GM21515 (cell line): Measurements from ENCODE around the gene PDE4D.

Experiments
- ATAC-seq: cut with Tn5 transposase; IDR thresholded peaks from one replicate; pipeline ENCODE4 v1.9.1; 2021; ENCODE audit not compliant: unreplicated experiment

The PDE4D gene

DNA sequence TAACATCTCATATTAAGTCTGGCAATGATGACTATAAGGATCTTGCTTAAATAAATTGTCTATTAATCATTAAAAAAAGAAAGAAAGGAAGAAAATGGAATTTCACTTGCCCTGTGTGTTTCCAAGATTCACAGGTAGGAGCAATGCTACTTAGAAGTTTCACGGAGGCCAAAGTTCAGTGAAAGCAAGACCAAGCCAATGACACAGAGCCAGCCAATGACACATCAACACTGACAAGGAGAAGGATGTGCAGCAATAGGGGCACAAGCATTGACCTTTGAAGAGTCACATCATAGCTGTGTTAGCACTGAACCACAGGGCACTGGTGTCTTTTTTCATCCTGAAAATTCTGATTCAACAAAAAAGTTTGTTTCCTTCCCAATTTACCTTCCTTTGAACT lies 364.3 kb downstream of the PDE4D start:
- ATAC-seq, result no peak

DNA sequence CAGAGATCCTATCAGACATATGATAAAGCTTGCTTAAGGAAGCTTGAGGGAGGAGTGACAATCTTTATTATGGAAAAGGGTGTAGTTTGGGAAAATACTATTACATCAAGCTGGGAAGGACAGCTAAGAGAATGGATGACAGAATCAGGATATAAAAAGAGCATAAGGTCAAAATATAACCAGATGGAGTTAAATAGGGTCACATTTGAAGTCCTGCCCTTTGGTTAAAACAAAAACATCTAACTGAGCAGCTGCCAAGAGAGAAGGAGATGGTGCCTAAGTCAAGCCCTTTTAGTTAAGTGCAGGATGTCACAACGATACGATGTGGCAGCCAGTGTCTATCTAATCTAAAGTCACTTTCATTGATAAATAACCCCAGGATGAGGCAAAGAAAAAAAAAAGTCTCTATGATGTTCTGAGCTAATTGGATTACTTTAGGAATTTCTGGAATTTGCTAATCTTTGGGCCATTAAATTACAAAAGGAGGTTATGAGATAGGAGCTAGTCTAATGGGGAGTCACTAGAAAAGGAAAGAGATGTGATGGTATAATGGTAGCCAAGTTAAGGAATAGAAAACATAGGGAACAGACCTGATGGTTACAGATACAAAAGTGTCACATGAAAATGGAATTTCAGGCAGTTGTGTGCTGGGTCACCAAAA lies 365.2 kb downstream of the PDE4D start:
- no peak for ATAC-seq

DNA sequence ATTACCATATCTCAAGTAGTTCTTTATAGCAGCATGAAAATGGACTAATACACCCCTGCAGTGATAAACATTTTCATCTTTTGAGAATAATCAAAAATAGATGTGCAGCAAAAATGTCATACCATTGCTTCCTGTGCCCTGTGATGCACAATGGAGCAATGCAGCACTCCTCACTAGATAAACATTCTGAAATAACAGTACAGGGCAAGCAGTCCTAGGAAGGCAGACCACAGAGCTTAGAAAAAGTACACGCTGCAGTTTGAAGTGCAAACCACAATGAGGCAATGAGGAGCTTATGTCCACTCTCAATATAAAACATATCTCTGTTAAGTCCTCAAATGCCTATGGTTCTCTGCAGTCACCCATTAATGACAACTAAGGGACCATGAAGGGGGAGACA lies 367.6 kb downstream of the PDE4D start:
- ATAC-seq, result no peak

DNA sequence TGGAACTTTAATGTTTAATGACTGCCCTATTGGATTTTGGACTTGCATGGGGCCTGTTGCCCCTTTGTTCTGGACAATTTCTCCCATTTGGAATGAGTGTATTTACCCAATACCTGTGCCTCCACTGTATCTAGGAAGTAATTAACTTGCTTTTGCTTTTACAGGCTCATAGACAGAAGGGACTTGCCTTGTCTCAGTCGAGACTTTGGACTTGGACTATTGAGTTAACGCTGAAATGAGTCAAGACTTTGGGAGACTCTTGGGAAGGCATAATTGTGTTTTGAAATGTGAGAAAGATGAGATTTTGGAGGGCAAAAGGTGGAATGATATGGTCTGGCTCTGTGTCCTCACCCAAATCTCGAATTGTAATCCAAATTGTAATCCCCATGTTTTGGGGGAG lies 368.2 kb downstream of the PDE4D start:
- no peak for ATAC-seq

DNA sequence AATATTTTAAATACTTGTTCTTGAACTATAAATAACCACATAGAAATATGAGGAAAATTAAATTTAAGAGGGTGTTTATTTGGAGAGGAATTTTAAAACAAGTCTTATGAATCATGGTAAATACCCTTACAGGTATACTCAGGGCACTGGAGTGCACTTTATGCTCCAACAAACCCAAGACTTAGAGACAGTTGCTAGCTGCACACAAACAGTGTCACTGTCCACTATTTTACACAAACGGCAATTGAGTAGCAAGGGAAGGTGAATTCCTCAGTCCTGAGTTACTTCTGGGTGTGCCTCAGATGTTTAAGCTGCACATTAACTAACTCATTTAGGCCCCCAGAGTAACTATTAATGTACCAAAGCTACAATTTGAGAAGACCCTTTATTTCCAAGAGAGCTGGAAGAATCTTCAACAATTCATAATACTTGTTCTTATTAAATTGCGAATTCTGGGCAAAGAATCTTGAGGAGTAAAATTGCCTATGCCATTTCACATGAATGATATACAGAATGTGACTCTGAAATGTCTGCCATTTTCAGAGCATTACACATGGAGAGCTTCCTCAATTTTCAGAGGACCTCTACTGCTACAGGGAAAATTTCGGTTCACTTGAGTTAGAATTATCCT lies 371.2 kb downstream of the PDE4D start:
- no peak for ATAC-seq

DNA sequence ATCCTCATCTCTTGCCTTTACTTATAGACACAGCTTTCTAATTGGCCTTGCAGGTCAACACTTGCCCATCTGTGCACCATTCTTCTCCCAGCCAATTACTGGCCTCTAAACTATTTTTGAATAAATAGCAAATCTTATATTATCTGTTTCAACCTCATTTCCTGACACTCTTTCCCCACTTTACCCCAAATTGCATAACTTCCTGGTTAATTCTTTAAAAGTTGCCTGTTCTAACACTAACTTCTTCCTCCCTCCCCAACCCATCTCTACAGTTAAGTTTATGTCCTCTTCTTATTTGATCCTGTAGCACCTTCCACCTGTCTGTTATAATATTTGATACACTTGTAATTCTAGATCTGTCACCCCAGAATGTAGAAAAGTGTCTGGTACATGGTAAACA lies 372.1 kb downstream of the PDE4D start:
- no peak for ATAC-seq

DNA sequence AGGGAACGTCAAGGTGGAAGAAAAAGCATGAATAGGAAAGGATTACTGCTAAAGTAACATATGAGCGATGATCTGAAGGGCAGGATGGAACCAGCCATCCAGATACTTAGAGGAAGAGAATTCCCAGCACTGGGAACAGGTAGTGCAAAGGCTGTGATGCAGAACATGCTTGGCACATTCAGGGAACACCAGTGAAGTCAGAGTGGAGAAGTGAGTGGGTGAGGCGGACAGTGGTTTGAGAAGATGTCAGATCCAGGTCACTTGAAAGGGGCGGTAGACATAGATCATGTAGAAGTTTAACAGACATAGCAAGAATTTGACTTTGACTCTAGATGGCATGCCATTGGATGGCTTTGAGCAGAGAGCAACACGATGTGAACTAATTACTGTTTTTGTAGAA lies 374.2 kb downstream of the PDE4D start:
- no peak for ATAC-seq

DNA sequence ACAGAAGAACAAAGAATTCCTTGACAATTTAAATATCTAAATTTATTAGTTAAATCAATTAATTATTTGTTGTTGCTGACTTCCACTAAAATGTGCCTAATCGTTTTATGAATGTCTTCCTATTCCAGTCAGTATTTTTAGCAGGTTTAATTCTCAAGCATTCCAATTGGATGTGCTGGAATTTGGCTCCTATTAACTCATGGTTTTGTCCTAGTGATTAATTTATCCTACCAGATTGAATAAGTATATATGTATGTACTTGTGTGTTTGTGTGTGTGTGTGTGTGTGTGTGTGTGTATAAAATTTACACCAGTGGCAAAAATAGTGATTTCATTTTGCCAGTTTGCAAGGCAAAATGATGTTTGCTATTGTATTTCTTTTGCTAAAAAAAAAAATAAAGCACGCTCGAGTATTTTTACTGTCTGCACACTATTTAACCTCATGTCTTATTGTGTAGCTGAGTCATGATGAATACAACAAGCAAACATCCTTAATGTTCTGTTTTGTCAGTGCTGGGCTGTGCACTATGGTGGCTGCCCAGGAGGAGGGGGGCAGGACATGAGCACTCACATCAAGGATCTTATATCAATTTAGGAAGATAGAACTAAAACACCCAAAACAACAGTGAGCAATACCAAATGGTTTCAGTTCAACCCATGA lies 375.5 kb downstream of the PDE4D start:
- no peak for ATAC-seq

DNA sequence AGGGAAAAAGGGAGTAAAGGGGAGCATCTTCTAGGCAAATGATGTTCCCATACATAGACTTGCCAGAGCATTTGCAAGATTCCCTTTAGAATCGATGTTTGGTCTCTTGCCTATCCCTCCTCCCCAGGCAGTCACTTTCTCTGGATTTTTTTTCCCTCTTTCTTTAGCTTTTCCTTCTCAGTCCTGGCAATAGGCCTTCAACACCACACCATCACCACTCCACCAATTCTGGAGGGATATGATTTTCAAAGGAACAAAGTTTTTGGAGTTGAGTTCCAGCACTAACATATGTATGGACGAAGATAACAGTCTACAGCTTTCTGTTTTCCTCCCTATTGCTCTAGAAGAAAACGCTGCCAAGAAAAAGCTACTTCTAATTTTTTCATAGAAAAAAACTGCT lies 377.4 kb downstream of the PDE4D start:
- no peak for ATAC-seq

DNA sequence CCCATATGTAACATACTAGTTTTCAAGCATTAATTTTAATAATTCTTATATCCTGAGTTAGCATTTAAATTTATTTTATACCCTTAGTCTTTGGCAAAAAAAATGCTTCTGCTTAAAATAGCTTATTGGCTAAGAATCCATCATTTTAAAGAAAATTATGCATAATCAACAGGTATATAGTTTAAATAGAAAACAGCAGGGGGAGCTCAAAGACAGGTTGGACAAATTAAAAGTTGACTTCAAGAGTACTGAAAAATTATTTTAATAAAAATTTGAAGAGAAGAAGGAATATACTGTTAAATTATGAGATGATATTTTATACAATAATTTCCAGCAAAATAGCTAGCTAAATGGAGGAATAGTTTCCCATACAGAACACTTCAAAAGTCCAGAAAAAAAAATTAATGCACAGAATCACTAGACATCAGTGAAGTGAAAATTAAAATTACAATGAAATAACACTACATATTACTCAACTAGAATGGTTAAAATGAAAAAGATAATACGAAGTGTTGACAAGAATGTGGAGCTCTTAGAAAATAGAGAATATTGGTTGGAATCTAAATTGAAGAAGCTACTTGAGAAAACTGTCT lies 387.1 kb downstream of the PDE4D start:
- no peak for ATAC-seq

DNA sequence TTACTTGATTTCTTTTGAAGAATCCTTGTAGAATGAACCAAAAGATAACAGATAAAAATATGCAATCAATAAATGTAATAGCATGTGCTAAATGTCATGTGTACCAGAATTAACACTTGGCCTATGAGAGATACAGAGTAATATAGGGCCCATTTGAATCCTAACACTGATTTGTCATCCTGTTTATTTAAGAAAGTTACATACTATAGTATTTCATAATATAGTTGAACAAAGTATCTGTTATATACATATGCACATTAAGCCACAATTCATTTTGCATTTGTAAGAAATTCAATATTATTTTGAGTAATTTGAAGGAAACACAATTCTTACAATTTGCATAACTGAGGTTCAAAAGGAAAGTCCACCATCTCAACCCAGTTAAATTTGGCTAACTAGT lies 389.5 kb downstream of the PDE4D start:
- ATAC-seq, result no peak

DNA sequence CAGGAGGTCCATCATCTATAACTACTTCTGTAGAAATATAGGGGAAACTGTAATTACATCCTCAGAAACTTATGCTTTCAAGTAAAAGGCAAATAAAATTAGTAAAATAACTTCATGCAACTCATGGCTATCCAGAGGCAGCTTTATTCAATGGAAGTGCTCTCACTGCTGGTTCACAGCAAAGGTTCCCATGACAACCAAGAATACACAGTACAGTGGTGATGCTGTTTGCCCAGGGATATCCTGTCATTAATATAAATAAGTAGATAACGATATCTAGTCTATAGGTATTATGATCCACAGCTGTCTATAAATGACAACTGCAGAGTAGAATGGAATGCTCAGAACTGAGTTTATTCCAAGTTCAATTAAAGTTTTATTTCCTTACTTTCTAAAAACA lies 390.3 kb downstream of the PDE4D start:
- ATAC-seq, result no peak

DNA sequence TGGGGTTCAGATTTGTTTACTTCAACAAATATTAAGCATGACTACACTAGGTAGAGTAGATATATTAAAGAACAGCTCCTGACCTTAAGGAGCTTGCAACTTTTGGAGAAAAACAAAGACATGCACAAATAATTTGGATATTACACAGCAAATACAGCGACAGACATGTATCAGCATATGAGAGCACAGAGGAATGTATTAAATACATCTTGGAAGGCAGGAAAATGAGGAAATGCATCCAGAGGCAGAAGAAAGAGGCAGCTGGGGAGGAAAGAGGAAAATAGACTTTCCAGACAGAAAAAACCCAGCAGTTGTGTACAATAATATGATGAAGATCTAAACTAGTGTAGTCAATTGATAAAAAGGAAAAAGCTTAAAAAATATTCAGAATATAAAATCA lies 392.2 kb downstream of the PDE4D start:
- no peak for ATAC-seq

DNA sequence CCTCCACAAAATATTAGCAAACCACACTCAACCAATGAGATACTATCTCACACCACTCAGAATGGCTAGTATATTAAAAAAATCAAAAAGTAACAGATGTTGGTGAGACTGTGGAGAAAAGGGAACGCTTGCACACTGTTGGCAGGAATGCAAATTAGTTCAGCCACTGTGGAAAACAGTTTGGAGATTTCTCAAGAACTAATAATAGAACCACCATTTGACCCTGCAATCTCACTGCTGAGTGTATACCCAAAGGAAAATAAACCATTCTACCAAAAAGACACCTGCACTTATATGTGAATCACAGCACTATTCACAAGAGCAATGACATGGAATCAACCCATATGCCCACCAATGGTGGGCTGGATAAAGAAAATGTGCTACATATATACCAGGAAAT lies 393.5 kb downstream of the PDE4D start:
- no peak for ATAC-seq

DNA sequence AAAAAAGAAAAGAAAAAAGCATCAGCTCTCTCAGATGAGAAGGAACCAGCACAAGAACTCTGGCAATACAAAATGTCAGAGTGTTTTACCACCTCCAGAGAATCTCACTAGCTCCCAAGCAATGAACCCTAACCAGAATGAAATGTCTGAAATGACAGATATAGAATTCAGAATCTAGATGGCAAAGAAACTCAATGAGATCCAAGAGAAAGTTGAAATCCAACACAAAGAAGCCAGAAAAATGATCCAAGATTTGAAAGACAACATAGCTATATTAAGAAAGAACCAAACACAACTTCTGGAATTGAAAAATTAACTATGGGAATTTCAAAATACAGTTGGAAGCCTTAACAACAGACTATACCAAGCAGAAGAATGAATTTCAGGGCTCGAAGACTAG lies 396.3 kb downstream of the PDE4D start:
- ATAC-seq, result no peak

DNA sequence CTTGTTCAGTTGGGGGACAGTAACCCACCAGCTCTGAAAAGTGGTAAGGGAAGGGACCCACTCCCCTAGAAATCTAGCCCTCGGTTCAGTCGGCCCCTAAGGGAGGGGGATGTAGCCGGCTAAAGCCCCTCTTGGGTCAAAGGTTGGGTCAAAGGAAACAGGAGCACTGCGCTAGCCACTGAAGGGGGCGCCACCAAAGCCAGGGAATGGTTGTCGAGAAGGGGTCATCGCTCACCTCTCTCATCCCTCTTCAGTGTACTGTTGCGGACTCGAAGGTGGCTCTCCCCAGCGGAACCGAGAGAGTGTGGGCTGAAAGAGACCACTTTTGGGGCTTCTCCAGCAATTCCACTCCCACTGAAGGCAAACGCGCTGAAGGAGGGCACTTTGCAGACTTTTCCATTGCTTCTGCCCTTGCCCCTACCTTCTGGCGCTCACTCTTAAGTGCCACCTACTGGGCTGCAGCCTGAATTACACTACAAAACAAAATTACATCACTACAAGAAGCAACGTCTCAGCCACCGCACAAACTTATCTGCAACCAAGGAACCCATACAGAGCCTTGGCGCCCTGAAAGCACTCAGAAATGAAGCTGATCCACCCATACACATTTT lies 396.9 kb downstream of the PDE4D start:
- ATAC-seq, result no peak

DNA sequence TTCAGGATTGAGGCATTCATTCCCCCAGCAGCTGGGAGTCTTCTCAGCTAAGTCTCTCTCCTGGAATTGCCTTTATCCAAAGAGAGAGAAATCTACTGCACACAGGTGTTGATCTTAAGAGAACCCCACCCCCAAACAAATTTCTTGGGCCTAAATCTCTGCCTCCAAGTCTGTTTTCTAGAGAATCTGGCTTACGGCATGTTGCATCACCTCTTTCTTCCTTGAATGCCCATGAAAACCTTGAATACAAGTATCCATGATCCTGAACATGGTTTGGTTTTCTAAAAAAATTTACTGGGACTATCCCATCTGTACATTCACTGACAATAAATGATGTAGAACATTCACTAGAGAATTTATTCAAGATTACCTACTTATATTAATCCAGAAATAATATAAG lies 401.6 kb downstream of the PDE4D start:
- no peak for ATAC-seq

DNA sequence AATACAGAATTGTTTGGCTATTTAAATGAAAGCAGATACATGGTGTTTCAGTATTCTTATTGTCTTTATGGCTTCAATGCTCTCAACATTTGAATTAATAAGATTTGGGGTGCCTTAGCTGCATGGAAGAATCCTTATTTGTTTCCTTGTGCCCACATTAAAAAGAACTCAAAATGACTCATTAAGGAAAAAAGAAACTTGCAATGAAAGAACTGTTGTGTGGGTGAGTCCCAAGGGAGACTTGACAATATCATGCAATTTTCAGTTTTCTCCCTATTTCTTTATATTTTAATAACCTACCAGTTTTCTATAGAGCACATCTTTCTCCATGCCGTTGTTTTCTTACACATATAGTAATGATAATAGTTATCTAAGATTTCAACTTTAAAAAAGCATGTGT lies 404.0 kb downstream of the PDE4D start:
- no peak for ATAC-seq

DNA sequence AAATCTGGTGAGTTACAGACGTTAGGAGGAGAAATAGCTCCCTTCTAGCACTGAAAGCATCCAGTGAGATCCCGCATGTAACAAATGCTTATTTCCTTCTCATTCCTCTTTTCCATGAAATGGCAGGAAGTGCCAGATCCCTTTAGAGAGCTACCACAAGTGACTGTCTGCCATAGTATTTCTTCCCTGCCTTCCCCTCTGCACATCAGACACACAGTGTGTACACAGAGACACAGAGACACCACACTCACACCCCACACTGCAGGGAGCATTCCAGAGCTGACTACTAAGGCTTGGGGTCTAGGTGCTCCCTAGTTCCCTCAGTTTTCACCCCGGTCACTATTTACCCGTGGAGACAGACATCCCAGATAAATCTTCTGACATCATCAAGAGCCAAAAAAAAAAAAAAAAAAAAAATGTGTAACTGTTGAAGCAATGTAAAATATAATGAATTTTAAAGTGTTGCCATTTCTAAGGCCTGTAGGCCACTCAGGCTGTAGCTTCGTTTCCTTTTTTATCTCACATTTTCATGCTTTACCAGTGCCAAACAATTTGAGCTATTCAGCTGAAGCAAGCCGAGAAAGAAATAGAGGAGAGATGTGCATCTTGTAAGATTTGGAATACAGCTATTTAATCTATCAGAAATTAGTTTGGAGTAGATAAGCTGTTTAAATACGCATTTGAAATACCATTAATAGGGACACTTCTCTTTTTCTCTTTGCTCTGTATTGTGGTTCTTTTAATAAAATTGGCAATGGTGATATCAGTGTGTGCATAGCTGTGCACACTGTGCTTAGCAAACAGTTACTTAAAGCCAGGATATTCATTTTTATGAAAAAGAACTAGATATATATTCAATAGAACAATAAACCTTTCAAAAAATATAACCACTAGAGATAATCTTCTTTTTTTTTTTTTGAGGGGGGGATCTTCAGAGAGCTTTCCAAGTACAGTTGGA lies 405.5 kb downstream of the PDE4D start:
- ATAC-seq, result no peak

DNA sequence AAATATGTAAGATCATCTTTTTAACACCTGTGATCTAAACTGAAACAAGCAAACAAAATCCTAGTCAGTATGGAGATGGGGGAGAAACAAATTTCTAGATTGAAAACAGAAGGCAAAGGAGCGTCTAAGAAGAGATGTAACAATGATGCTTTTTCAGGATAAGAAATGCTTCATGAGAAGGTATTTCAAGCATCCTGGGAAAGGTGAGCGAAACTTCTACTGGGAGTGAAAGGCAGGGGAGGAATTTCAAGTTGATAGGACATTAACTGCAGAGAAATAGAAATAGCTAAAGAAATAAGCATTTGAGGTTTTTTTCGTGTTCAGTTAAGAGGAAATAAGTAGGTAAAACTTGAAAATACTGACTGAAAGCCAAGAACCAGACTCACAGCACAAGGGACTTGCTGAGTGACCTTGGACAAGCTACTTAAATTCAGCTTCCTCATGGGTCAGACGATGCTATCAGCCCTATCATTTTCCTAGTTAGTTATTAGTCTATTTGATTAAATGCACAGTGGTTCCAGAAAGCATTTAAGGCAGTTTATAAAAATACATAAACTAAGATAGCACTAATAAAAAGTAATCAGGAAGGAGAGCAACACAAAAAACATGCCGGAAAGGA lies 406.3 kb downstream of the PDE4D start:
- ATAC-seq, result no peak
